NCI-H1417 (cell line): ENCODE results near the gene SHMT1.

ENCODE experiments used
- DNase-seq, 3 experiments: peaks; one replicate each; lab custom pipeline; 2025; lab: John Stamatoyannopoulos, UW

Gene SHMT1

DNA sequence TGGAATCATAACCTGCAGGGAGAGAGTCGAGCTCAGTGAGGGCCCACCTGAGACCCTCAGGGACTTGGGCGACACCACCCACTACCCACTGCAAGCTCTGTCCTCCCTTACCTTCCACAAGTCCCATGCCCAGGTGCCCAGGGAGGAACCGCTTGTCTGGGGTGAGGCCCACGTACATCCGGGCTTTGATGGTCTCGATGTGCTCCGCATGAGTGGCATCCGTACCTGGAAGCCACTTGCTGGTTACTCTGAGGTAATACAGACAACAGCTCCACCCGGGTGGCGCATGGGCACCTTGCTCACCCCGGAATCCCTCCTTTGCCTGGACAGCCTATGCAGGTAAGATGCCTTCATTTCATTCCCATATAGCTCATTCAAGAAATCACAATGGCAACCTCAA, 78.1 kb downstream of the SHMT1 start:
- no peak for DNase-seq

DNA sequence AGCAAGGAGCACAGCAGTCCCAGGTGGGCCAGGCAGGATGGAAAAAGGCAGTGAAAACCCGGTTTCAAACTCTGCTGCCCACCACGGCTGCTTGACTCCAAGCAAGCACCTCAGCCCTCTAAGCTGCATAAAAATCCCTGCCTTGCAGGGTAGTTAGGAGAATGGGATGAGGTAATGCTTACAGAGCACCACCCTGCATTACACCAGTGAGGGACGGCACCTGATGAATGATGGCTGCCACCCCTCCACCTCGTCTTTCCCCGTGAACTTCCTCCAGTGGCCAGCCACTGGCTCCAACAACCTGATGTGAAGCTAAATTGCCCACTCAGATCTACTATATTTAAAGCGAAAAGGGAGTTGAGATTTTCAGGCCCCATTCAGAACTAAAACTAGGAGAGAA, 81.6 kb downstream of the SHMT1 start:
- DNase-seq, result no peak

DNA sequence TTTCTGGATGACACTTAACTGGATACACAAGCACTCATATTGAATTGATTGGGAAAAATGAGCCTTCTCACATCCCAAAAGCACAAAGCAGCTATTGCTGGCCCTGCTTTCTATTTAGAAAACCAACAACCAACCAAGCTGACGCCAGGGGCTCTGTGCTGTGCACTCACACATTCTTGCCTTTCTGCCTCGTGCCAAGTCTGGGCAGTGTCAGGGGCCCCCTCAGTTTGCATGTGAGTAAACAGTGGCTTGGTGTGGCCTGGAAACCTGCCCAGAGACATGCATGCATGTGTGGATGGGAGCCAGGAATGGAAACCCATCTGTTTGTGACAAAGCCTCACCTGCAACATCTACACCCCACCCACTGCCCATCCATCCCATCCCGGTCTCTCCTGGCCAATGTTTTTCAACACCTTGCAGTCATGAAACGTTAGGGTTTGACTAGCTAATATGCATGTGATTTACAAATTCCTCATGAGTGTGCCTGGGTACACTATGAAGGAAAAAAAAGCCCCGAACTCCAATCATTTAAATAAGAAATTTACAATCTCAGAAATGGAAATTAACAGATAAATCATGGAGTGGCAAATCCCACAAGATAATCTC, 82.5 kb downstream of the SHMT1 start:
- no peak for DNase-seq

DNA sequence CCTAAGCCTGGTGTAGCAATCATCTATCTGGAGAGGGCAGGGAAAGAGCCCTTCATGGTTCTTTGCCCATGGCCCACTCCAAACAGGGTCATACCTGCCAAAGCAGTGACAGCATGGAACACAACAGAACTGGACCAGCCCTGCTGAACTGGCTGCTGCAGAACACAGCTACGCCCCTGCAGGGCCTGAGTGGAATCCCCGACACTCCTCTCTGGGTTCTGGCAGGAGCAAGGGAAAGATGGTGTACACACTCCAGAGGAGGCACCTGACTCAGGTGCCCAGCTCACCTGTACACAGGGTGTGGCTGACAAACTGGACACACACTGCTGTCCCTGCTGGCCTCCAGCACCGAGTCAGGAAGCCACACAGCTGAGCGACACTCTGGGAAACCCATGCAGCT, 83.1 kb downstream of the SHMT1 start:
- DNase-seq, result no peak

DNA sequence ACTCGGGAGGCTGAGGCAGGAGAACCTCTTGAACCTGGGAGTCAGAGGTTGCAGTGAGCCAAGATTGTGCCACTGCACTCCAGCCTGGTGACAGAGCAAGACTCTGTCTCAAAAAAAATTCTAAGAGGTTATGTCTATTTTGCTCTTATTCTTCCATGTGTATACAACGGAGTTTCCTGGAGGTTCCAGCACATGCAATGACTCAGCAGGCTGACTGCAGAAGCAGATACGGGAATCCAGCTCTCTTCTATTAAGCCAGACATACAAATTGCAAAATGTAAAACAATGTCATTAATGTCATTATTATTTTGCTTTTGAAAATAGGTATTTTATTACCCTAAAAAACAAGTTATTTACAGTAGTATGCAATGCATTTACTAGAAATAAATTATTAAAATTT, 84.5 kb downstream of the SHMT1 start:
- DNase-seq, result no peak
